ENCODE data around the gene FBXL15.

DNA sequence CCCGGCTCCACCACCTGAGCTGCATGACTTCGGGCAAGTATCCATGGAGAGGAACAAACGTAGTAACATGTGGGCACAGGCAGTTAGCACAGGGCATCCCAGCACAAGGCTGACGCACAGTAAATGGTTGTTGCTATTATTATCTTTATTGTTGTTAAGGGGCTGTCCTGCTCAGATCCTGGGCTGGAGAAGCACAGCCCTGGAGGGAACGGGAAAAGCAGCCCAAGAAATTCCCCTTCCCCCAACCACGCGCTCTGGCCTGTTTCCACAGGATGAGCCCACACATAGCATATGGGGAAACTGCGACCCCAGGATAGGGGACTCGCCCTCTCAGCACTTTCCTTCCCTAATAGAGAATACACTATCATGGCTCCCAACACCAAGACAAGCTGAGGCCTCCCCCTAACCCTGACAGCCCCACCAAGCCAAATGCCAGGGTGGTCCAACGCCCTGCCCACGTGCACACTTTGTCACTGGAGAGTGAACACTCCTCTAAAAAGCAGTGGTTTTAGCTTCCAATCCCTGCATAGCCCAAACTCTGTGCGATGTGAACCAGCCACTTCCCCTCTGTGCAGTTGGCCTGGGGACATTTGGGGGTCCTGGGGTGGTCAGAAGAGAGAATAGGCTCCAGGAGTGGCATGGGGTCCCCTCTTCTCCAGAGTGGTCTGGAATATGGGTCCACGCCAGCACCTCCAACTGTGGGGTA, 13.1 kb upstream of the FBXL15 start:
- TF ChIP-seq, protein P1, sequence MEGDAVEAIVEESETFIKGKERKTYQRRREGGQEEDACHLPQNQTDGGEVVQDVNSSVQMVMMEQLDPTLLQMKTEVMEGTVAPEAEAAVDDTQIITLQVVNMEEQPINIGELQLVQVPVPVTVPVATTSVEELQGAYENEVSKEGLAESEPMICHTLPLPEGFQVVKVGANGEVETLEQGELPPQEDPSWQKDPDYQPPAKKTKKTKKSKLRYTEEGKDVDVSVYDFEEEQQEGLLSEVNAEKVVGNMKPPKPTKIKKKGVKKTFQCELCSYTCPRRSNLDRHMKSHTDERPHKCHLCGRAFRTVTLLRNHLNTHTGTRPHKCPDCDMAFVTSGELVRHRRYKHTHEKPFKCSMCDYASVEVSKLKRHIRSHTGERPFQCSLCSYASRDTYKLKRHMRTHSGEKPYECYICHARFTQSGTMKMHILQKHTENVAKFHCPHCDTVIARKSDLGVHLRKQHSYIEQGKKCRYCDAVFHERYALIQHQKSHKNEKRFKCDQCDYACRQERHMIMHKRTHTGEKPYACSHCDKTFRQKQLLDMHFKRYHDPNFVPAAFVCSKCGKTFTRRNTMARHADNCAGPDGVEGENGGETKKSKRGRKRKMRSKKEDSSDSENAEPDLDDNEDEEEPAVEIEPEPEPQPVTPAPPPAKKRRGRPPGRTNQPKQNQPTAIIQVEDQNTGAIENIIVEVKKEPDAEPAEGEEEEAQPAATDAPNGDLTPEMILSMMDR (IDR thresholded peaks at IDR 0.05; ENCODE audit: low read depth, low read length, poor library complexity, severe bottlenecking), result no peak
- no peak for TF ChIP-seq EZH2phosphoT487 (IDR thresholded peaks at IDR 0.05; ENCODE audit: borderline replicate concordance, low read length)
